OCI-LY3 (cell line): ENCODE data around the gene KRTAP10-9.

ENCODE experiments used
- EZH2phosphoT487 ChIP-seq: fragments of 200-600 bp; shearing (Covaris generic); IDR thresholded peaks from 2 replicates; pipeline ENCODE4 v1.6.1; 2018; ENCODE audit warnings: antibody characterized with exemption, mixed run types, low read depth
- TF ChIP-seq, protein P1 (sequence below): fragments of 200-600, 300-600 bp; sonication (generic); IDR thresholded peaks from 2 replicates; pipeline ENCODE4 v1.5.1; 2014; ENCODE audit warnings: antibody characterized with exemption, low read length, low read depth

DNA sequence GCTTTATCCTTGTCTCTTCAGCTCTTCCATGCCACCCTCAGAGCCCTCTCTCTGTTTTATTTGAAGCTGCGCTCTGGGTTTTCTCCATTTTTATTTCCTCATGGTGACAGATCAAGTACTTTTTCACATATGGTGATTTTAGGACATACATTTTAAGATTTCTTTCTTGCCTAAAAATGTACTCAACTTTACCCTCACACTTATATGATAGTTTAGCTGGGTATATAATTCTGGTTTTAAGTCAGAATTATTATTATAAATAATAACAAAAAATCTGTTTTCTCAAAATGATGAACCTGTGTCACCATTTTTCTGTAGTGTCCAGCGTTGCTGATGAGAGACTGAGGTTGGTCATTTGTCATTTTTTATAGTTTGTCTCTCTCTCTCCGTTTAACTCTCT, 45.7 kb upstream of the KRTAP10-9 start:
- no peak for TF ChIP-seq EZH2phosphoT487
- TF ChIP-seq, protein P1, sequence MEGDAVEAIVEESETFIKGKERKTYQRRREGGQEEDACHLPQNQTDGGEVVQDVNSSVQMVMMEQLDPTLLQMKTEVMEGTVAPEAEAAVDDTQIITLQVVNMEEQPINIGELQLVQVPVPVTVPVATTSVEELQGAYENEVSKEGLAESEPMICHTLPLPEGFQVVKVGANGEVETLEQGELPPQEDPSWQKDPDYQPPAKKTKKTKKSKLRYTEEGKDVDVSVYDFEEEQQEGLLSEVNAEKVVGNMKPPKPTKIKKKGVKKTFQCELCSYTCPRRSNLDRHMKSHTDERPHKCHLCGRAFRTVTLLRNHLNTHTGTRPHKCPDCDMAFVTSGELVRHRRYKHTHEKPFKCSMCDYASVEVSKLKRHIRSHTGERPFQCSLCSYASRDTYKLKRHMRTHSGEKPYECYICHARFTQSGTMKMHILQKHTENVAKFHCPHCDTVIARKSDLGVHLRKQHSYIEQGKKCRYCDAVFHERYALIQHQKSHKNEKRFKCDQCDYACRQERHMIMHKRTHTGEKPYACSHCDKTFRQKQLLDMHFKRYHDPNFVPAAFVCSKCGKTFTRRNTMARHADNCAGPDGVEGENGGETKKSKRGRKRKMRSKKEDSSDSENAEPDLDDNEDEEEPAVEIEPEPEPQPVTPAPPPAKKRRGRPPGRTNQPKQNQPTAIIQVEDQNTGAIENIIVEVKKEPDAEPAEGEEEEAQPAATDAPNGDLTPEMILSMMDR: no peak
